GM19372 (cell line): ENCODE measurements around the gene SDK1.

Experiments
- ATAC-seq: cut with Tn5 transposase; IDR thresholded peaks from one replicate; pipeline ENCODE4 v1.9.1; 2021; ENCODE audit warnings: mild to moderate bottlenecking, low read depth, moderate library complexity; ENCODE audit not compliant: unreplicated experiment

SDK1 gene

GRCh38 chr7:3332308-3332707, 31.3 kb downstream of the SDK1 start:
- no peak for ATAC-seq

- ATAC-seq = no peak
Measured at GRCh38 chr7:3333861-3334260, 32.8 kb downstream of the SDK1 start.

GRCh38 chr7:3336042-3336665, 35.1 kb downstream of the SDK1 start:
- ATAC-seq = no peak

- ATAC-seq = no peak
Measured at GRCh38 chr7:3338161-3338560, 37.1 kb downstream of the SDK1 start.

GRCh38 chr7:3345699-3346481, 44.8 kb downstream of the SDK1 start:
- no peak for ATAC-seq

GRCh38 chr7:3349126-3349525, 48.1 kb downstream of the SDK1 start:
- no peak for ATAC-seq

GRCh38 chr7:3356173-3356572, 55.1 kb downstream of the SDK1 start:
- ATAC-seq = no peak

- ATAC-seq = no peak
Measured at GRCh38 chr7:3358991-3359390, 57.9 kb downstream of the SDK1 start.

- ATAC-seq = no peak
Measured at GRCh38 chr7:3367261-3367660, 66.2 kb downstream of the SDK1 start.

GRCh38 chr7:3370068-3370830, 69.2 kb downstream of the SDK1 start:
- ATAC-seq = no peak

- ATAC-seq = no peak
Measured at GRCh38 chr7:3370921-3371320, 69.9 kb downstream of the SDK1 start.

GRCh38 chr7:3371601-3372000, 70.5 kb downstream of the SDK1 start:
- ATAC-seq = no peak

GRCh38 chr7:3374239-3374638, 73.2 kb downstream of the SDK1 start:
- no peak for ATAC-seq

GRCh38 chr7:3378390-3379150, 77.5 kb downstream of the SDK1 start:
- no peak for ATAC-seq

- ATAC-seq = no peak
Measured at GRCh38 chr7:3380034-3380433, 79.0 kb downstream of the SDK1 start.

- no peak for ATAC-seq
Measured at GRCh38 chr7:3380886-3381685, 80.0 kb downstream of the SDK1 start.

GRCh38 chr7:3386423-3387190, 85.6 kb downstream of the SDK1 start:
- no peak for ATAC-seq

GRCh38 chr7:3393862-3394261, 92.8 kb downstream of the SDK1 start:
- no peak for ATAC-seq

GRCh38 chr7:3397324-3397723, 96.3 kb downstream of the SDK1 start:
- ATAC-seq = no peak
